ENCODE data around the gene LIN9. TPM values are rescaled to one million over a fixed set of nuclear protein-coding genes. Genes with fewer than 3 reads are reported as not detected.
"Not testable (repeated sequence)": the region's sequence is repeated elsewhere in the genome, so short reads cannot be mapped to it uniquely, and the experiment has no call there.

LIN9 gene
- total RNA-seq = 10.5 and 11.0 TPM in 2 replicates

GRCh38 chr1:226308723-226309397, at the start of gene LIN9:
LIN9 (minus strand) TSS chr1:226309164; CDS start chr1:226309139, 25 bp downstream.
- intact Hi-C loops (cut with micrococcal nuclease) = loop anchor here (1.0 to 10.0 kb wide), 13 partner anchors 24 to 1684 kb away; partner anchors contain the start of genes ACBD3, COQ8A, PARP1 and SDE2

GRCh38 chr1:226357416-226357815, 48.5 kb upstream of the LIN9 start:
- intact Hi-C loops (cut with micrococcal nuclease) = no loop called here

GRCh38 chr1:226355669-226356551, 46.9 kb upstream of the LIN9 start:
- intact Hi-C loops (cut with micrococcal nuclease) = no loop called here

- intact Hi-C loops (cut with micrococcal nuclease) = no loop called here
Observed at GRCh38 chr1:226355016-226355415, 46.1 kb upstream of the LIN9 start.

GRCh38 chr1:226353698-226354525, 44.9 kb upstream of the LIN9 start:
- intact Hi-C loops (cut with micrococcal nuclease) = no loop called here

- intact Hi-C loops (cut with micrococcal nuclease) = no loop called here
Observed at GRCh38 chr1:226351709-226352108, 42.7 kb upstream of the LIN9 start.

- intact Hi-C loops (cut with micrococcal nuclease) = no loop called here
Observed at GRCh38 chr1:226350519-226350865, 41.5 kb upstream of the LIN9 start.

GRCh38 chr1:226349801-226350518, 41.0 kb upstream of the LIN9 start:
- intact Hi-C loops (cut with micrococcal nuclease) = no loop called here

- intact Hi-C loops (cut with micrococcal nuclease) = no loop called here
Observed at GRCh38 chr1:226349081-226349480, 40.1 kb upstream of the LIN9 start.

- intact Hi-C loops (cut with micrococcal nuclease) = no loop called here
Observed at GRCh38 chr1:226344441-226345259, 35.7 kb upstream of the LIN9 start.

GRCh38 chr1:226342656-226343055, 33.7 kb upstream of the LIN9 start:
- intact Hi-C loops (cut with micrococcal nuclease) = no loop called here

- intact Hi-C loops (cut with micrococcal nuclease) = not testable (repeated sequence)
Observed at GRCh38 chr1:226340111-226340510, 31.1 kb upstream of the LIN9 start.

GRCh38 chr1:226337276-226337875, 28.4 kb upstream of the LIN9 start:
- intact Hi-C loops (cut with micrococcal nuclease) = no loop called here

- intact Hi-C loops (cut with micrococcal nuclease) = no loop called here
Observed at GRCh38 chr1:226335661-226336060, 26.7 kb upstream of the LIN9 start.

GRCh38 chr1:226332947-226333346, 24.0 kb upstream of the LIN9 start:
- intact Hi-C loops (cut with micrococcal nuclease) = loop anchor here (1.0 to 5.0 kb wide), 7 partner anchors 24 to 320 kb away; partner anchors contain the start of genes ACBD3, H3-3A and LIN9

- intact Hi-C loops (cut with micrococcal nuclease) = no loop called here
Observed at GRCh38 chr1:226329237-226329636, 20.3 kb upstream of the LIN9 start.

GRCh38 chr1:226327761-226328162, 18.8 kb upstream of the LIN9 start:
- intact Hi-C loops (cut with micrococcal nuclease) = no loop called here

- intact Hi-C loops (cut with micrococcal nuclease) = no loop called here
Observed at GRCh38 chr1:226325178-226325577, 16.2 kb upstream of the LIN9 start.

- intact Hi-C loops (cut with micrococcal nuclease) = no loop called here
Observed at GRCh38 chr1:226324479-226324878, 15.5 kb upstream of the LIN9 start.

- intact Hi-C loops (cut with micrococcal nuclease) = no loop called here
Observed at GRCh38 chr1:226322986-226323385, 14.0 kb upstream of the LIN9 start.

Data from T-helper 1 cell treated with Interleukin-12 subunit alpha and Interleukin-12 subunit beta and Interleukin-4 antibody, amounts not matched to agents 30 ng/mL and 1 ng/mL, for 36 hours (primary cell).